Measurements from ENCODE around the gene RAD9A.

The RAD9A gene

GRCh38 chr11:67429722-67430121, 37.9 kb downstream of the RAD9A start:
- DNase-seq = no peak

- DNase-seq = no peak
Observed at GRCh38 chr11:67431346-67432249, 39.8 kb downstream of the RAD9A start.

- DNase-seq = no peak
Observed at GRCh38 chr11:67432655-67433349, 41.0 kb downstream of the RAD9A start.

- no peak for DNase-seq
Observed at GRCh38 chr11:67433536-67434394, 42.0 kb downstream of the RAD9A start.

- no peak for DNase-seq
Observed at GRCh38 chr11:67434395-67434881, 42.7 kb downstream of the RAD9A start.

- no peak for DNase-seq
Observed at GRCh38 chr11:67435031-67435726, 43.4 kb downstream of the RAD9A start.

- DNase-seq = no peak
Observed at GRCh38 chr11:67435727-67436458, 44.1 kb downstream of the RAD9A start.

GRCh38 chr11:67436459-67437081, 44.8 kb downstream of the RAD9A start:
- peak; percentile 55 for DNase-seq

GRCh38 chr11:67437082-67437808, 45.5 kb downstream of the RAD9A start, which contains the start of gene PTPRCAP:
Gene PTPRCAP, minus strand, starts transcription at chr11:67437682. Its CDS starts 63 bp downstream, at chr11:67437619.
- peak; percentile 81 for DNase-seq

GRCh38 chr11:67437809-67438157, 46.0 kb downstream of the RAD9A start:
- no peak for DNase-seq

GRCh38 chr11:67438158-67438902, 46.5 kb downstream of the RAD9A start:
- DNase-seq = peak; percentile 72

GRCh38 chr11:67439321-67440228, 47.8 kb downstream of the RAD9A start:
- no peak for DNase-seq

- DNase-seq = no peak
Observed at GRCh38 chr11:67440229-67441097, 48.7 kb downstream of the RAD9A start.

- DNase-seq = no peak
Observed at GRCh38 chr11:67441098-67441563, 49.3 kb downstream of the RAD9A start.

- no peak for DNase-seq
Observed at GRCh38 chr11:67441731-67442351, 50.1 kb downstream of the RAD9A start.

GRCh38 chr11:67442504-67443404, 51.0 kb downstream of the RAD9A start:
- no peak for DNase-seq
